HFF-Myc (cell line): Measurements from ENCODE around the gene DYSF.
A peak's percentile ranks its signal among the peaks of the same experiment; 100 is the strongest.
"Not testable (repeated sequence)": the region's sequence is repeated elsewhere in the genome, so short reads cannot be mapped to it uniquely, and the experiment has no call there.

Source experiments
- DNase-seq: peaks from one replicate; pipeline ENCODE4 v3.0.0-alpha.2; 2011; ENCODE audit warnings: low read depth; ENCODE audit errors: extremely low read depth
- H3K4me3 ChIP-seq: replicated peaks from 2 replicates; pipeline ENCODE4 v1.5.1; 2011; ENCODE audit warnings: low read depth, mild to moderate bottlenecking, control low read depth, low read length
- TF ChIP-seq, protein P1 (sequence below): IDR thresholded peaks from 2 replicates; pipeline ENCODE4 v1.5.1; 2012; ENCODE audit warnings: mild to moderate bottlenecking, low read depth, low read length, control low read depth; ENCODE audit errors: missing control alignments

DYSF gene

DNA sequence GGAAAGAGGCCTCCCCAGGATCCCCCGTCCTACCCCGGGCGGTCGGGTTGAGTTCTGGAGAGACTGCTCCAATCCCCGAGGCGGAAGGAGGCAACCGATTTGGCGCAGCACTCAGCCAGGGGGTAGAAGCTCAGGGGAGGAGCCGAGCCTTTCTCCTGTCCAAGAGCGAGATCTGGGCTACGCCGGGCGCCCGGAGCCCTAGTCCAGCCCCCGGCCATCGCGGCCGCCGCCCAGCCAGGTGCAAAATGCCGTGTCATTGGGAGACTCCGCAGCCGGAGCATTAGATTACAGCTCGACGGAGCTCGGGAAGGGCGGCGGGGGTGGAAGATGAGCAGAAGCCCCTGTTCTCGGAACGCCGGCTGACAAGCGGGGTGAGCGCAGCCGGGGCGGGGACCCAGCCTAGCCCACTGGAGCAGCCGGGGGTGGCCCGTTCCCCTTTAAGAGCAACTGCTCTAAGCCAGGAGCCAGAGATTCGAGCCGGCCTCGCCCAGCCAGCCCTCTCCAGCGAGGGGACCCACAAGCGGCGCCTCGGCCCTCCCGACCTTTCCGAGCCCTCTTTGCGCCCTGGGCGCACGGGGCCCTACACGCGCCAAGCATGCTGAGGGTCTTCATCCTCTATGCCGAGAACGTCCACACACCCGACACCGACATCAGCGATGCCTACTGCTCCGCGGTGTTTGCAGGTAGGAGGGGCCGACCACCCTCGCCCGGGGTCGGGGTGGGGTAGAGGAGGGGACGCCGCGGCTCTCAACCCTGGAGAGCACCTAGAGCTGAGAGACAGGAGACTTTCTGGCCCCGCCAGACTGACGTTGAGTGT, at the start of gene DYSF:
TSS of gene DYSF (plus strand) at position 158 of the 817 bp plus-strand sequence.
- TF ChIP-seq, protein P1, sequence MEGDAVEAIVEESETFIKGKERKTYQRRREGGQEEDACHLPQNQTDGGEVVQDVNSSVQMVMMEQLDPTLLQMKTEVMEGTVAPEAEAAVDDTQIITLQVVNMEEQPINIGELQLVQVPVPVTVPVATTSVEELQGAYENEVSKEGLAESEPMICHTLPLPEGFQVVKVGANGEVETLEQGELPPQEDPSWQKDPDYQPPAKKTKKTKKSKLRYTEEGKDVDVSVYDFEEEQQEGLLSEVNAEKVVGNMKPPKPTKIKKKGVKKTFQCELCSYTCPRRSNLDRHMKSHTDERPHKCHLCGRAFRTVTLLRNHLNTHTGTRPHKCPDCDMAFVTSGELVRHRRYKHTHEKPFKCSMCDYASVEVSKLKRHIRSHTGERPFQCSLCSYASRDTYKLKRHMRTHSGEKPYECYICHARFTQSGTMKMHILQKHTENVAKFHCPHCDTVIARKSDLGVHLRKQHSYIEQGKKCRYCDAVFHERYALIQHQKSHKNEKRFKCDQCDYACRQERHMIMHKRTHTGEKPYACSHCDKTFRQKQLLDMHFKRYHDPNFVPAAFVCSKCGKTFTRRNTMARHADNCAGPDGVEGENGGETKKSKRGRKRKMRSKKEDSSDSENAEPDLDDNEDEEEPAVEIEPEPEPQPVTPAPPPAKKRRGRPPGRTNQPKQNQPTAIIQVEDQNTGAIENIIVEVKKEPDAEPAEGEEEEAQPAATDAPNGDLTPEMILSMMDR: no peak
- DNase-seq: no peak
- peak within 1 kb of the TSS; percentile 22 for H3K4me3 ChIP-seq

DNA sequence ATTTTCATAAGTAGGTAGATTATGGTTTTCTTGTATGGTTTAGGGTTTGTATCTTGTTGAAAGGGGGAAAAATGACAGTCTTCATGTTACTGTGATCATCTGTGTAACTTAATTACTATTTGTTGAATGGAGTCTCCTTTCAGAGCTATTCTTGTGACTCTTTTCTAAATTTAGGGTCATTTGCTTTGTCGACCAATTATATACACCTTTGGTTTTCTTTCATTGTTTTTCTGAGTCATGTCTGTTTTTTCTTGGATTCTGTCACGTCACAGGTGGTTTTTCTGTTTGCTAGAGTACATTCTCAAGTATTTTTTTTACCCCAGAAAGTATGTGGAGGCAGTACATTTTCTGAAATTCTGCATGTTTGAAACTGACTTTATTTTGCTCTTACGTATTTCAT, 43.8 kb upstream of the DYSF start:
- H3K4me3 ChIP-seq: no peak overlapping the region
- no peak for DNase-seq
- TF ChIP-seq, protein P1: no peak

DNA sequence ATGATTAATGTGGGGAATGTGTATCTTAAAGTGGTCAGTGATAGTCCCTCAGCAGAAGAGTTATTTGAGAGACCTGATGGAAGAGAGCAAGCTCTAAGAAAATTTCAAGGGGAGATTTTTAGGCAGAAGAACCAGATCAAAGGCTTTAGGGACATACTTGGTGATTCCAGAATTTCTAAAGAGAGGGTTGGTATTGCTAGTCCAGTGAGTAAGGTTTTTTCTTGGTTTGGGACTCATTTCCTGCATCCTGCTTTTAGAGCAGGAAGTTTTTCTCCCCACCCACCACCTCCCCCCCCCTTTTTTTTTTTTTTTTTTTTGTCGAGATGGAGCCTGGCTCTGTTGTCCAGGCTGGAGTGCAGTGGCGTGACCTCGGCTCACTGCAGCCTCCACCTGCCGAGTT, 42.7 kb upstream of the DYSF start:
- TF ChIP-seq, protein P1: no peak
- no peak for DNase-seq
- H3K4me3 ChIP-seq: no peak overlapping the region

DNA sequence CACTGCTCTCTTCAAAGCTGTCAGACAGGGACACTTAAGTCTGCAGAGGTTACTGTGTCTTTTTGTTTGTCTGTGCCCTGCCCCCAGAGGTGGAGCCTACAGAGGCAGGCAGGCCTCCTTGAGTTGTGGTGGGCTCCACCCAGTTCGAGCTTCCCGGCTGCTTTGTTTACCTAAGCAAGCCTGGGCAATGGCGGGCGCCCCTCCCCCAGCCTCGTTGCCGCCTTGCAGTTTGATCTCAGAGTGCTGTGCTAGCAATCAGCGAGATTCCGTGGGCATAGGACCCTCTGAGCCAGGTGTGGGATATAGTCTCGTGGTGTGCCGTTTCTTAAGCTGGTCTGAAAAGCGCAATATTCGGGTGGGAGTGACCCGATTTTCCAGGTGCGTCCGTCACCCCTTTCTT, 36.5 kb upstream of the DYSF start:
- DNase-seq, H3K4me3 ChIP-seq: not testable (repeated sequence)

DNA sequence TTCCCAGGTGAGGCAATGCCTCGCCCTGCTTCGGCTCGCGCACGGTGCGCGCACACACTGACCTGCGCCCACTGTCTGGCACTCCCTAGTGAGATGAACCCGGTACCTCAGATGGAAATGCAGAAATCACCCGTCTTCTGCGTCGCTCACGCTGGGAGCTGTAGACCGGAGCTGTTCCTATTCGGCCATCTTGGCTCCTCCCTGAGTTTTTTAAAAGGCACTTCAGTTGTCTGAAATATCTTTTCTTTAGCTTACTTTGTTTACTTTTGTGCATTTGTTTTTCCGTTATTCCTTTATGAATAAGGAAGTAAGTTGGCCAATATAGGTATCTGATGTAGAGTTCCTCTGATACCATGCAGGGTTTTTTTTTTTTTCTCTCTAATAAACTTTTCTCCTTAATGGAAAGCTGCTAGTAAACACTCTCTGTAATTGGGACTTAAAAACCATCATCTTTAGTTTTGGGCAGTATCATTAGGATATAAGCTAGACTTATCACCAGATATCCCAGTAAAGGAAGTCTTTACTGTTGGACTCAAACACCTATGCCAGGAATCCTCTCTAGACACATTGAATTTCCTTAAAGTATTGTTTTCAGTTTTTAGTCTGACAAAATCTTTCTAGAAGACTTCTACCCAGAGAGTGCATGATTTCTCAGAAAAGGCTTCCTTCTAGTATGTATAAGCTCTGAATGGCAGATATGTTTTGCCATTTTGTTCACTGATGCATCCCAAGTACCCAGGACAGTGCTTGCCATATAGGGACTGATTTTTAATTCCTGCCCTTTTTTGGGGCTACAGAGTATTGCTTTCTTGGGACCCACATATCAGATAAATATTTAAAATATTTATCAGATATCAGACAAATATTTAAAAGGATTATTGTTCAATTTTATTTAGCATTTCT, 35.8 kb upstream of the DYSF start:
- no peak overlapping the region for H3K4me3 ChIP-seq
- DNase-seq: no peak
- TF ChIP-seq, protein P1: no peak

DNA sequence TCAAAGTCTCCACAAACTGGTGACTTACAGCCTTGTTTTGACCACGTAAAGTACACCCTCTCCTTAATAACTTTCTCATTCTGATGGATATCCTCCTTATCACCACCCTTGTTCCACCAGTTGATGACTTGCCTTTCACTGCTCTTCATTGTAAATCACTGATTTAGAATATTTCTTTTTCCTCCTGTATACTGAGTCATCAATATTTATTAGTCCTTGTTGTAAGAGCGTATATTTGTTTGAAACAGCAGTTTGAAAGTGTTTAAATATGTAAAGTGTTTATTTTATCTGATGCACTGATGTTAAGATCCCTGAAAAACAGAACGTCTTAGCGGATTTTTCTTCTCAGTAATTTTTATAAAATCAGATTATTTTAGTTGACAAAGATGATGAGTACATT, 34.2 kb upstream of the DYSF start:
- DNase-seq: no peak
- H3K4me3 ChIP-seq: no peak overlapping the region
- TF ChIP-seq, protein P1: no peak

DNA sequence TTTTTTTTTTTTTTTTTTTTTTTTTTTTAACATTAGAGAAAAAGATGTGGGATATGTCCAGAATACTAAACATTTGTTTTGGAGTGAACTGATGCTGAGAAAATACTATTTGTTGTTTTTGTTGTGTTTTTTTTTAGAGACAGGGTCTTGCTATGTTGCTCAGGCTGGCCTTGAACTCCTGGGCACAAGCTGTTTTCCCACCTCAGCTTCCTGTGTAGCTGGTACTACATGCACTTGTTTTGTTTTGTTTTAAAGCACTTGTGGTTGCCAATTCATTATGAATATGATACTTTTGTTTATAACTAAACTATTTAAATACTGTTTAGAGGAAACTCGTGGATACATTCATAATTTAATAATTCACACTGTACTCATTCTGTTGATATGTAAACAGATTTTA, 33.4 kb upstream of the DYSF start:
- no peak for DNase-seq
- no peak overlapping the region for H3K4me3 ChIP-seq
- TF ChIP-seq, protein P1: no peak
